Upper lobe of left lung (tissue), 6 donors: Measurements from ENCODE around the gene SSTR3. TPM values are rescaled to one million over a fixed set of nuclear protein-coding genes. Genes with fewer than 3 reads are reported as not detected.
A peak's percentile ranks its signal among the peaks of the same experiment; 100 is the strongest.

Experiments
- ATAC-seq, 2 donors: fragments of 200-7000 bp; cut with Tn5 transposase; one replicate each; pipeline ENCODE4 v1.9.1; 2022; ENCODE audit warnings: mild to moderate bottlenecking in 2 of 2, moderate library complexity in 2 of 2; ENCODE audit not compliant: low FRiP score in 2 of 2
- DNase-seq, 2 donors: peaks; one replicate each; pipeline ENCODE4 v3.0.0-alpha.2; 2019 to 2020
- H3K27ac ChIP-seq, 4 donors: fragments of 200-600 bp; sonication (generic); one replicate each; pipeline ENCODE4 v1.5.1; 2016 to 2019
- H3K27me3 ChIP-seq, 4 donors: fragments of 200-600 bp; sonication (generic); one replicate each; pipeline ENCODE4 v1.5.1; 2017 to 2019
- H3K36me3 ChIP-seq, 4 donors: fragments of 200-600 bp; sonication (generic); one replicate each; pipeline ENCODE4 v1.5.1; 2016 to 2019
- H3K4me1 ChIP-seq, 4 donors: fragments of 200-600 bp; sonication (generic); one replicate each; pipeline ENCODE4 v1.5.1; 2018 to 2019
- H3K4me3 ChIP-seq, 4 donors: fragments of 200-600 bp; sonication (generic); one replicate each; pipeline ENCODE4 v1.5.1; 2017 to 2019; ENCODE audit warnings: mild to moderate bottlenecking in 2 of 4, moderate library complexity in 1 of 4
- H3K9me3 ChIP-seq, 4 donors: fragments of 200-600 bp; sonication (generic); one replicate each; pipeline ENCODE4 v1.5.1; 2018 to 2019
- EP300 ChIP-seq, 4 donors: sonication (generic); formaldehyde crosslinking; IDR thresholded peaks; one replicate each; pipeline ENCODE4 v1.5.1; 2017; ENCODE audit warnings: antibody characterized with exemption in 4 of 4, control low read depth in 2 of 4
- POLR2A ChIP-seq, 4 donors: fragments of 450-650 bp; IDR thresholded peaks; one replicate each; pipeline ENCODE4 v1.5.1; 2016 to 2017; ENCODE audit warnings: antibody characterized with exemption in 4 of 4, mild to moderate bottlenecking in 2 of 4
- POLR2AphosphoS5 ChIP-seq, 2 donors: sonication (generic); formaldehyde crosslinking; IDR thresholded peaks; one replicate each; pipeline ENCODE4 v1.5.1; 2017; ENCODE audit warnings: antibody characterized with exemption in 2 of 2
- WGBS, 2 donors: methylation state at CpG; one replicate each; pipeline ENCODE4 v1.1.5; 2017 to 2018; 5-methylcytosine and 5-hydroxymethylcytosine counted together
- total RNA-seq, 6 donors: library from RNA; depleted of rRNA in 4 of 6; stranded (reverse); fragments of >200 nt in 4 of 6; gene quantifications; one replicate each; pipeline versions ENCODE4 v1.1.0 to v1.2.1, GENCODE V29; 2016 to 2021
- TF ChIP-seq, protein P1 (sequence below), 6 experiments: fragments of 450-650 bp in 4 of 6; fragments of 200-600 bp in 2 of 6; sonication (generic) in 2 of 6; IDR thresholded peaks; one replicate each; pipeline ENCODE4 v1.5.1; 2016 to 2019; ENCODE audit warnings: antibody characterized with exemption in 6 of 6
- donor health status: DM: no; HTN: no; CAD: no; lungs with moderate emphysema.
- donor health status: DM: no; HTN: yes; CAD: no; lungs with severe emphysema.

SSTR3 gene
- total RNA-seq, 6 donors from 2014 or later: 0.06 to 0.13 TPM; not detected in 4

DNA sequence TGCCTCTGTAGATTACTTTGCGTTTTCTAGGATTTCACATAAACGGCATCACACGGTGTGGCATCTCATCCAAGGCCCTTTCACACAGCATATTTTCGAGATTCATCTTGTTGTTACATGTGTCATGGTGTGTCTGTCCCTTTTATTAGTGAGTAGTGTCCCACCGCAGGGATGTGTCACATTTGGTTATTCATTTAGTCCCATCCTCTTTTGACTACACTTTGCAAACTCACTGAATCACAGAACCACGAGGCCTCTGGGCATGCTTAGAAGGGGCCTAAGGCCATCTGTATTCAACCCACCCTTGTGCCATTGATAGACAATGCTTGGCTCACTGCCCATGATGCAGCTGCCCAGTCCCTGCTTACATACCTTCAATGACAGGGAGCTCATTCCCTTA is 36.0 kb upstream of the SSTR3 start:
- Histone ChIP-seq H3K9me3 (no peaks in the 10 kb centered on the region), H3K27me3 (no peaks in the 10 kb centered on the region), H3K36me3 (no peaks in the 10 kb centered on the region), H3K4me3 (no peak overlapping the region), H3K4me1 (peaks cover 6 to 17% (median 13%) of the 10 kb centered on the region in 4 donors), H3K27ac (no peak overlapping the region)
- WGBS, 2 donors: 66 to 73% methylated on average over 6 of the region's 6 CpGs
- DNase-seq (peak in 1 of 2 donors; percentile 8), ATAC-seq (no peak)
- TF ChIP-seq, protein P1, sequence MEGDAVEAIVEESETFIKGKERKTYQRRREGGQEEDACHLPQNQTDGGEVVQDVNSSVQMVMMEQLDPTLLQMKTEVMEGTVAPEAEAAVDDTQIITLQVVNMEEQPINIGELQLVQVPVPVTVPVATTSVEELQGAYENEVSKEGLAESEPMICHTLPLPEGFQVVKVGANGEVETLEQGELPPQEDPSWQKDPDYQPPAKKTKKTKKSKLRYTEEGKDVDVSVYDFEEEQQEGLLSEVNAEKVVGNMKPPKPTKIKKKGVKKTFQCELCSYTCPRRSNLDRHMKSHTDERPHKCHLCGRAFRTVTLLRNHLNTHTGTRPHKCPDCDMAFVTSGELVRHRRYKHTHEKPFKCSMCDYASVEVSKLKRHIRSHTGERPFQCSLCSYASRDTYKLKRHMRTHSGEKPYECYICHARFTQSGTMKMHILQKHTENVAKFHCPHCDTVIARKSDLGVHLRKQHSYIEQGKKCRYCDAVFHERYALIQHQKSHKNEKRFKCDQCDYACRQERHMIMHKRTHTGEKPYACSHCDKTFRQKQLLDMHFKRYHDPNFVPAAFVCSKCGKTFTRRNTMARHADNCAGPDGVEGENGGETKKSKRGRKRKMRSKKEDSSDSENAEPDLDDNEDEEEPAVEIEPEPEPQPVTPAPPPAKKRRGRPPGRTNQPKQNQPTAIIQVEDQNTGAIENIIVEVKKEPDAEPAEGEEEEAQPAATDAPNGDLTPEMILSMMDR (IDR thresholded peaks at IDR 0.05): no peak
- TF ChIP-seq POLR2A (IDR thresholded peaks at IDR 0.05): no peak
- no peak for TF ChIP-seq POLR2AphosphoS5 (IDR thresholded peaks at IDR 0.05)
- TF ChIP-seq EP300 (IDR thresholded peaks at IDR 0.05): no peak

- DNase-seq (no peak), ATAC-seq (no peak)
- H3K27ac ChIP-seq: peak overlapping the region in 3 of 4 donors; percentile 83 to 91 (median 83)
- H3K36me3 ChIP-seq: no peaks in the 10 kb centered on the region
- no peak for TF ChIP-seq POLR2AphosphoS5 (IDR thresholded peaks at IDR 0.05)
- no peak for TF ChIP-seq EP300 (IDR thresholded peaks at IDR 0.05)
- TF ChIP-seq, protein P1 (IDR thresholded peaks at IDR 0.05): no peak
- no peak for TF ChIP-seq POLR2A (IDR thresholded peaks at IDR 0.05)
- peaks cover 9 to 33% (median 20%) of the 10 kb centered on the region in 4 donors for H3K4me1 ChIP-seq
- H3K27me3 ChIP-seq: no peaks in the 10 kb centered on the region
- H3K4me3 ChIP-seq: no peak overlapping the region
- 71 to 73% methylated on average over 6 of the region's 6 CpGs for WGBS, 2 donors
- H3K9me3 ChIP-seq: no peaks in the 10 kb centered on the region
Measured at GRCh38 chr22:37245740-37246139, 33.5 kb upstream of the SSTR3 start.

GRCh38 chr22:37244922-37245722 is 32.8 kb upstream of the SSTR3 start:
- Histone ChIP-seq H3K4me3 (no peak overlapping the region), H3K9me3 (no peaks in the 10 kb centered on the region)
- ATAC-seq: no peak

DNA sequence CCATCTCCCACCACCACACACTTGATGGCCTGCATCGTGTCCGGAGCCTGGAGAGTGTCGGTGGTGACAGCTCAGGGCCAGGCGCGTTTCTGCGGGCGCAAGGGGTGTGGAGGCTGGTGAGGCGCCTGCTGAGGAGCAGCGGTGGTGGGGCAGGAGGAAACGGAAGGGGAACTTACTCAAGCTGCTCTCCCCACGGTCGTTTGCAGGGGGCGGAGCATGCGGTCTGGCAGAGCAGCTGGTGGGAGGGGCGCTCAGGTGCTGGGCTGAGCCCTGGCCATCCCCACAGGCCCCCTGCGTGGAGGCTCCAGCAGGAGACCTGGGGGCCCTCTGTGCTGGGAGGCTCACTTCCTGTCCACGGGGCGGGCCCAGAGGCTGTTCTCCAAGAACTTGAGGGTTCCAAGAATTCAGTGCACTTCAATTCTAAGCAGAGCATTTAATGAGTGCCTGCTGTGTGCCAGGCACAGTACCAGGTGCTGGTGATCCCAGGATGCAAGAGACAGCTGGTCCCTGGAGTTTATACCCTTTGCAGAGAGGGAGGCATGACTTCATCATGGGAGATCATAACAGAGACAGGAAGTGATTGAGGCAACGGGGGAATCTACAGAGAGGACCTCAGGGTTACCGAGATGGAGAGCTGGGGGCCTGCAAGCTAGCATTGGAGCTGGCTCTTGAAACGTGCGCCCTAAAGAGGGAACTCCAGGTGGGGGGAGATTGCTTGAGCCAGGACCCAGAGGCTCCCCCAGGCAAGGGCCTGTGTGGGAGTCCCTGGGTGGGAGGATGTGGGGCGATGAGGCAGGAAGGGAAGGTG is 32.0 kb upstream of the SSTR3 start, which contains the start of gene RAC2:
Gene RAC2, minus strand, starts transcription at position 156 of the 808 bp plus-strand sequence. Its CDS starts 121 bp downstream, at position 35.
- peak within 1 kb of the TSS; percentile 81 to 91 (median 83) for H3K27ac ChIP-seq
- no peaks in the 10 kb centered on the region for H3K9me3 ChIP-seq
- H3K4me1 ChIP-seq: peaks cover 9 to 34% (median 20%) of the 10 kb centered on the region in 4 donors
- no peaks in the 10 kb centered on the region for H3K36me3 ChIP-seq
- TF ChIP-seq EP300 (IDR thresholded peaks at IDR 0.05): no peak
- TF ChIP-seq POLR2A (IDR thresholded peaks at IDR 0.05): peak in 2 of 4 donors; percentile 22 to 62
- peak; percentile 11 to 57 for TF ChIP-seq POLR2AphosphoS5 (IDR thresholded peaks at IDR 0.05)
- 15 to 27% methylated on average over 8 to 23 of the region's 23 CpGs for WGBS, 2 donors
- ATAC-seq (peak; percentile 79 to 84), DNase-seq (peak; percentile 89 to 90)
- peak within 1 kb of the TSS; percentile 8 to 55 (median 49) for H3K4me3 ChIP-seq
- no peaks in the 10 kb centered on the region for H3K27me3 ChIP-seq

More at GRCh38 chr22:37244922-37245722, 32.8 kb upstream of the SSTR3 start:
- DNase-seq: peak in 1 of 2 donors; percentile 22
- no peaks in the 10 kb centered on the region for H3K27me3 ChIP-seq
- peak overlapping the region; percentile 81 to 91 (median 83) for H3K27ac ChIP-seq
- no peaks in the 10 kb centered on the region for H3K36me3 ChIP-seq
- H3K4me1 ChIP-seq: peaks cover 9 to 34% (median 20%) of the 10 kb centered on the region in 4 donors
- TF ChIP-seq, protein P1 (IDR thresholded peaks at IDR 0.05): no peak
- TF ChIP-seq EP300 (IDR thresholded peaks at IDR 0.05): no peak
- TF ChIP-seq POLR2A (IDR thresholded peaks at IDR 0.05): no peak
- TF ChIP-seq POLR2AphosphoS5 (IDR thresholded peaks at IDR 0.05): no peak
- 52 to 61% methylated on average over 16 to 21 of the region's 22 CpGs for WGBS, 2 donors
